Measurements from ENCODE around the gene TAS1R2. TPM values are rescaled to one million over a fixed set of nuclear protein-coding genes. Genes with fewer than 3 reads are reported as not detected.

TAS1R2 gene
- total RNA-seq, 3 donors from 2014 or later, result not detected

DNA sequence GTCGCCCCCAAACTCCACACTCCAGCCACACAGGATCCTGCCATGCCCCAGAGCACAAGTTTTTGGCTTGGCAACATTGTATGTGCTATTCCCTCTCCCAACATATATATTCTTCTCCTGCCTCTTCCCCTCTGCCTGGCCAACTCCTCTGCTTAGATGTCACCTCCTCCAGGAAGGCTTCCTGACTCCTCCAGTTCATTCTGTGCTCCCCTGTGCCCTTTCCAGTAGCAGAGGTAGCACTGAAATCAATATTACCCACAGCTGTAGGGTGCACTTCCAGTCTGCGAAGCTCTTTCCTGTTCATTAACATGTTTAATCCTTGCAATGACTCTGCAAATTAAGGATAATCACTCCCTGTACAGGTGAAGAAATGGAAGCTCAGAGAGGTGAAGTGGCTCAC is 21.7 kb upstream of the TAS1R2 start:
- no peaks in the 10 kb centered on the region for H3K4me1 ChIP-seq
- no peaks in the 10 kb centered on the region for H3K36me3 ChIP-seq
- H3K9me3 ChIP-seq, result no peaks in the 10 kb centered on the region
- TF ChIP-seq POLR2A (IDR thresholded peaks at IDR 0.05) (no peak), POLR2AphosphoS5 (IDR thresholded peaks at IDR 0.05) (no peak)
- TF ChIP-seq, protein P1, sequence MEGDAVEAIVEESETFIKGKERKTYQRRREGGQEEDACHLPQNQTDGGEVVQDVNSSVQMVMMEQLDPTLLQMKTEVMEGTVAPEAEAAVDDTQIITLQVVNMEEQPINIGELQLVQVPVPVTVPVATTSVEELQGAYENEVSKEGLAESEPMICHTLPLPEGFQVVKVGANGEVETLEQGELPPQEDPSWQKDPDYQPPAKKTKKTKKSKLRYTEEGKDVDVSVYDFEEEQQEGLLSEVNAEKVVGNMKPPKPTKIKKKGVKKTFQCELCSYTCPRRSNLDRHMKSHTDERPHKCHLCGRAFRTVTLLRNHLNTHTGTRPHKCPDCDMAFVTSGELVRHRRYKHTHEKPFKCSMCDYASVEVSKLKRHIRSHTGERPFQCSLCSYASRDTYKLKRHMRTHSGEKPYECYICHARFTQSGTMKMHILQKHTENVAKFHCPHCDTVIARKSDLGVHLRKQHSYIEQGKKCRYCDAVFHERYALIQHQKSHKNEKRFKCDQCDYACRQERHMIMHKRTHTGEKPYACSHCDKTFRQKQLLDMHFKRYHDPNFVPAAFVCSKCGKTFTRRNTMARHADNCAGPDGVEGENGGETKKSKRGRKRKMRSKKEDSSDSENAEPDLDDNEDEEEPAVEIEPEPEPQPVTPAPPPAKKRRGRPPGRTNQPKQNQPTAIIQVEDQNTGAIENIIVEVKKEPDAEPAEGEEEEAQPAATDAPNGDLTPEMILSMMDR (IDR thresholded peaks at IDR 0.05), result no peak
- no peaks in the 10 kb centered on the region for H3K27me3 ChIP-seq
- no peak overlapping the region for H3K27ac ChIP-seq
- no peak overlapping the region for H3K4me3 ChIP-seq
- intact Hi-C loops (cut with DNase I; ENCODE audit: low total_unique reads), result no loop called here
- no peak for DNase-seq (ENCODE audit: low spot score in 2 of 2)

DNA sequence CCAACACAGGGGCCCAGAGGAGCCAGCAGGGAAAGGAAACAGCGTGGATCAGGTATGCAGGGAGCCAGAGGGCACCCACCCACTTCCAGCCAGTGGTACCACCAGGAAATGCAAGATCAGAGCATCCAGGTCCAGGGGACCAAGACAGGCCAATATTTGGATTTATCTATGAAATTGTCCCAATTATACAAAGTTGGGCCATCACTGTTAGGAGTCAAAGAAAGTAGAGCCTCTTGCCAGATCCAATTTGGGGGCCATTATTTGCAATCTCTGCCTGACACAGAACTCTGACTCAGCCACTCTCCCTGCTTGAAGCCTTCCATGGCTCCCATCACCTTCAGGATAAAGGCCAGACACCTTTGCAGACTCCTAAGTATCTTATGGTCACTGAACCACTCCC is 21.1 kb upstream of the TAS1R2 start:
- H3K27ac ChIP-seq, result no peak overlapping the region
- intact Hi-C loops (cut with DNase I; ENCODE audit: low total_unique reads), result no loop called here
- no peaks in the 10 kb centered on the region for H3K27me3 ChIP-seq
- H3K4me1 ChIP-seq, result no peaks in the 10 kb centered on the region
- no peak overlapping the region for H3K4me3 ChIP-seq
- no peaks in the 10 kb centered on the region for H3K36me3 ChIP-seq
- TF ChIP-seq, protein P1 (IDR thresholded peaks at IDR 0.05), result no peak
- TF ChIP-seq POLR2AphosphoS5 (IDR thresholded peaks at IDR 0.05), result no peak
- TF ChIP-seq POLR2A (IDR thresholded peaks at IDR 0.05), result no peak
- DNase-seq (ENCODE audit: low spot score in 2 of 2), result no peak
- H3K9me3 ChIP-seq, result no peaks in the 10 kb centered on the region

DNA sequence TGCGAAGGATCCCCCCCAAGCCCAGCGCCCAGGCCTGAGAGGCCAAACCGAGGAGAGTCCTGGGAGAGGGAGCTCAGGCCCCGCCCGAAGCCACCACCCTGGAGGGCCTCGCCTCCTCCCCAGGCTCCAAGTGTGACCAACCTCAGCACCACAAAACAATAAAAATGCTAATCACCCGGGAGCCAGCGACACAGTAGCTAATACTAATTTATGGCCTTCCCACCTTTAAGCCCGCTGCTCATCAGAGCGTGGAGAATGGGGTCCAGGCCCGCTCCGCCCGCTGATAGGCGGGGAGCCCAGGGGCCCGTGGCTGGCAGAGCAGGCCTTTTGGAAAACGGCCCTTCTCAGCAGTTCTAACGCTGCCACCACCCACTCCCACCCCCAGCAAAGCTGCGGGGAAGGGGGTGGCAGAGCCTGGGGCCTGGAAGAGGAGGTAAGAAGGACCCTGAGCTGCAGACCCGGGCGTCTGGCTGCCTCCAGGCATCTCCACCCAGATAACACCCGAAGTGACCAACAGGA is 20.4 kb upstream of the TAS1R2 start:
- intact Hi-C loops (cut with DNase I; ENCODE audit: low total_unique reads), result no loop called here
- H3K9me3 ChIP-seq, result no peaks in the 10 kb centered on the region
- H3K36me3 ChIP-seq, result no peaks in the 10 kb centered on the region
- no peaks in the 10 kb centered on the region for H3K4me1 ChIP-seq
- H3K27ac ChIP-seq, result no peak overlapping the region
- no peaks in the 10 kb centered on the region for H3K27me3 ChIP-seq
- H3K4me3 ChIP-seq, result no peak overlapping the region
- TF ChIP-seq POLR2A (IDR thresholded peaks at IDR 0.05) (no peak), POLR2AphosphoS5 (IDR thresholded peaks at IDR 0.05) (no peak)
- TF ChIP-seq, protein P1 (IDR thresholded peaks at IDR 0.05), result no peak
- no peak for DNase-seq (ENCODE audit: low spot score in 2 of 2)

DNA sequence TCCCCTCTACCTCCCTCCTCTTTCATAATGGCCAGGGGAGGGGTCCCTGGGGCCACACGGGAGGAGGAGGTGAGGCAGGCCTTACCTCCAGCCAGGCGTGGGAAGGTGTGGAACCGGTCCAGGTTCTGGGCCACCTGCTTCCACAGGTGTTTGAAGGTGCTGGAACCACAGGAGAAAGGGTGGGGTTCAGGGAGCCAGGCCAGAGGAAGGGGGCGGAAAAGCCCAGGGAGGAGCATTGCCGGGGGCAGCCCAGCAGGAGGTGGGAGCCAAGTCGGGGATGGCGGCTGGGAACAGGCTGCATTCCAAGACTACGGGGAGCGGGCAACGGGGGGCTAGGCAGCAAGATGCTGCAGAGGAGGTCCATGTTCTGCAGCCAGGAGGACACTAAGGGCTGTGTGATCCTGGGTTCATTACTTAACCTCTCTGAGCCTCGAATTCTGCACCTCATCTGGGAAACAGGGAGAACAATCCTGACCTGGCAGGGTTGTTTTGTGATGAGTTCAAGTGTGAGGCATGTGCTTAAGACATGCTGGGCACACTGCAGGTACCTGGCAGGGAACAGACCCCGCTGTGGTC is 19.8 kb upstream of the TAS1R2 start:
- Histone ChIP-seq H3K9me3 (no peaks in the 10 kb centered on the region), H3K4me1 (no peaks in the 10 kb centered on the region), H3K36me3 (no peaks in the 10 kb centered on the region), H3K4me3 (no peak overlapping the region), H3K27me3 (no peaks in the 10 kb centered on the region), H3K27ac (no peak overlapping the region)
- no peak for DNase-seq (ENCODE audit: low spot score in 2 of 2)
- intact Hi-C loops (cut with DNase I; ENCODE audit: low total_unique reads), result no loop called here
- TF ChIP-seq, protein P1 (IDR thresholded peaks at IDR 0.05), result no peak
- TF ChIP-seq POLR2A (IDR thresholded peaks at IDR 0.05) (no peak), POLR2AphosphoS5 (IDR thresholded peaks at IDR 0.05) (no peak)

DNA sequence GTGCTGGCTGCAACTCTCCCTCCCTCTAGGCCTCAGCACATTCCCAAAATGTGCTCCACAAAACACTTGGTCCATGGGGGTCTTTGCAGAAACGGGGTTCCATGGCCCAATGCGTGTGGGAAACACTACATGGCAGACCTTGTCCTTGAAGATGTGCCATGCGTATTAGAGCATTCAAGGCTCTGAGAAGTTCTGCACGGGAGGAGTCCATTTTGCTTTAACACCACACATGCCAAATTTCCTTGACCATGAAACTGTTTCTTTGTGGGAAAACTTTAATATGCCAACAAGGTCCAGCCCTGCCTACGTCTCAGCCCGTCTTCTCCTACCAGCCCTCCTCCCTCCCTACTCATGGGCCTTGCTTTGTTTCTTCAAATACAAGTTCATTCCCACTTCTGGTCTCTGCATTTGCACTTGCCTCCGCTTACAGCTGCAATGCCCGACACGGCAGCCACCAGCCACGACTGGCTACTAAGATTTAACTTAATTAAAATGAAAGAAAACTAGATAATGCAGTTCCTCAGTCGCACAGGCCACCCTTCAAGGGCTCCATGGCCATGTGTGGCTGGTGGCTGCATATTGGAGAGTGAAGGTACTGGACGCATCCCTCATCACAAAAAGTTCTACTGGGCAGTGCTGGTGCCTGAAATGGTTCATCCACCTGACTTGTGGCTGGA is 19.2 kb upstream of the TAS1R2 start:
- no peak overlapping the region for H3K4me3 ChIP-seq
- H3K4me1 ChIP-seq, result no peaks in the 10 kb centered on the region
- H3K27ac ChIP-seq, result no peak overlapping the region
- H3K27me3 ChIP-seq, result no peaks in the 10 kb centered on the region
- DNase-seq (ENCODE audit: low spot score in 2 of 2), result no peak
- no peak for TF ChIP-seq POLR2A (IDR thresholded peaks at IDR 0.05)
- no peaks in the 10 kb centered on the region for H3K36me3 ChIP-seq
- intact Hi-C loops (cut with DNase I; ENCODE audit: low total_unique reads), result no loop called here
- no peaks in the 10 kb centered on the region for H3K9me3 ChIP-seq
